K562 (cell line): ENCODE results near the gene FOXI1. TPM values are rescaled to one million over a fixed set of nuclear protein-coding genes. Genes with fewer than 3 reads are reported as not detected.

Experiments used
- ATAC-seq: fragments of 200-7000 bp; cut with Tn5 transposase; 3 replicates; pipeline ENCODE4 v1.9.1; 2020; ENCODE audit warnings: moderate library complexity
- BruUV-seq: library from RNA; stranded (reverse); fragments of 400-500 nt; replicated peaks from 2 replicates; lab custom pipeline; 2021; lab: Mats Ljungman, UMichigan
- CTCF ChIA-PET: fragments of 300-600 bp; formaldehyde crosslinking; extraction: SDS; loops from one replicate; lab custom pipeline; 2021; ENCODE audit warnings: low intra/inter-chr PET ratio; lab: Yijun Ruan, JAX
- POLR2A ChIA-PET: fragments of 300-600, 350-650 bp; sonication (Branson Sonifier 250); formaldehyde crosslinking; extraction: SDS; loops from one replicate; lab custom pipeline; 2021; ENCODE audit warnings: antibody characterized with exemption, inconsistent platforms; lab: Yijun Ruan, JAX
- DNase-seq, 4 experiments: peaks; one replicate each; pipeline versions ENCODE4 v3.0.0 to v3.0.0-alpha.2; 2011 to 2018; ENCODE audit warnings: low spot score in 3 of 4, mixed read lengths in 3 of 4; ENCODE audit errors: extremely low read depth in 1 of 4
- FAIRE-seq: peaks from 2 replicates; lab custom pipeline; 2011; peaks lifted over from hg19 to GRCh38; lab: Jason Lieb, UNC
- H2AFZ ChIP-seq: 2 replicates; pipeline ENCODE4 v1.6.0; 2011; ENCODE audit warnings: low read depth, low read length, control low read depth, inconsistent platforms
- H3K27ac ChIP-seq: fragments of 200-600 bp; 3 replicates; pipeline ENCODE4 v1.8.0; 2011; ENCODE audit warnings: low read depth, mild to moderate bottlenecking, control low read depth, inconsistent platforms, low read length, moderate library complexity, mixed read lengths; ENCODE audit errors: extremely low read depth
- H3K27me3 ChIP-seq, 2 experiments: fragments of 300-600 bp in 1 of 2; 2 replicates in 1 of 2; 3 replicates in 1 of 2; pipeline versions ENCODE4 v1.6.0 to v1.8.0; 2011; ENCODE audit warnings: inconsistent platforms in 2 of 2, low read length in 2 of 2, mild to moderate bottlenecking in 1 of 2, mixed read lengths in 1 of 2, moderate library complexity in 1 of 2; ENCODE audit not compliant: control insufficient read depth in 2 of 2, insufficient read depth in 2 of 2
- H3K36me3 ChIP-seq: fragments of 300-600 bp; 3 replicates; pipeline ENCODE4 v1.8.0; 2011; ENCODE audit warnings: mild to moderate bottlenecking, low read length, inconsistent platforms; ENCODE audit not compliant: control insufficient read depth, insufficient read depth
- H3K4me1 ChIP-seq, 2 experiments: fragments of 200-600 bp in 1 of 2; replicated peaks in 1 of 2; 2 replicates in 1 of 2; 3 replicates in 1 of 2; pipeline versions ENCODE4 v1.5.1 to v1.8.0; 2011; ENCODE audit warnings: inconsistent platforms in 2 of 2, low read length in 2 of 2, mild to moderate bottlenecking in 1 of 2, mixed read lengths in 1 of 2, moderate library complexity in 1 of 2; ENCODE audit not compliant: control insufficient read depth in 2 of 2, insufficient read depth in 2 of 2
- H3K4me2 ChIP-seq: 2 replicates; pipeline ENCODE4 v1.6.1; 2011; ENCODE audit warnings: low read length, control low read depth, inconsistent platforms, mixed read lengths; ENCODE audit not compliant: insufficient read depth
- H3K4me3 ChIP-seq: fragments of 200-600 bp; sonication (generic), shearing (Covaris generic); 2 replicates; pipeline ENCODE4 v1.5.1; 2016; ENCODE audit warnings: control low read depth, inconsistent platforms
- H3K79me2 ChIP-seq: fragments of 200-600 bp; 3 replicates; pipeline ENCODE4 v1.8.0; 2011; ENCODE audit warnings: low read length, inconsistent platforms; ENCODE audit not compliant: control insufficient read depth, insufficient read depth
- H3K9ac ChIP-seq, 2 experiments: 2 replicates each; pipeline versions ENCODE4 v1.6.0 to v1.6.1; 2011; ENCODE audit warnings: low read depth in 2 of 2, low read length in 2 of 2, control low read depth in 1 of 2, inconsistent platforms in 1 of 2, mild to moderate bottlenecking in 1 of 2, mixed read lengths in 1 of 2; ENCODE audit not compliant: insufficient read depth in 1 of 2
- H3K9me1 ChIP-seq: one replicate; pipeline ENCODE4 v1.6.0; 2011; ENCODE audit warnings: inconsistent platforms, mild to moderate bottlenecking, low read length, moderate library complexity; ENCODE audit not compliant: control insufficient read depth, insufficient read depth
- H3K9me3 ChIP-seq: replicated peaks from 2 replicates; pipeline ENCODE4 v1.5.1; 2011; ENCODE audit warnings: low read depth, low read length, inconsistent platforms; ENCODE audit not compliant: control insufficient read depth, insufficient read depth
- H4K20me1 ChIP-seq: replicated peaks from 2 replicates; pipeline ENCODE4 v1.6.1; 2011; ENCODE audit warnings: low read length, inconsistent platforms, mixed read lengths; ENCODE audit not compliant: control insufficient read depth, insufficient read depth
- ARID3A ChIP-seq: IDR thresholded peaks from 2 replicates; pipeline ENCODE4 v1.6.1; 2012; ENCODE audit warnings: low read depth, low read length, improper control_type of control experiment, borderline replicate concordance
- CHD1 ChIP-seq: fragments of 200-600 bp; sonication (generic); IDR thresholded peaks from one replicate; pipeline ENCODE4 v1.6.1; 2012; ENCODE audit warnings: mild to moderate bottlenecking, moderate library complexity, low read length, inconsistent platforms
- CTBP1 ChIP-seq: fragments of 450-650 bp; IDR thresholded peaks from 2 replicates; pipeline ENCODE4 v1.6.1; 2016; ENCODE audit warnings: borderline replicate concordance
- ELK1 ChIP-seq: sonication (generic); formaldehyde crosslinking; IDR thresholded peaks from 2 replicates; pipeline ENCODE4 v1.8.1; 2022; ENCODE audit warnings: missing genetic modification reagents
- HDGF ChIP-seq: fragments of 450-650 bp; IDR thresholded peaks from 2 replicates; pipeline ENCODE4 v1.6.1; 2016
- KAT2B ChIP-seq: IDR thresholded peaks from one replicate; pipeline ENCODE4 v1.6.1; 2012; ENCODE audit warnings: low read depth, mild to moderate bottlenecking, control low read depth, inconsistent platforms, low read length, moderate library complexity
- KLF6 ChIP-seq: fragments of 250-450 bp; sonication (Bioruptor Pico); IDR thresholded peaks from 2 replicates; pipeline ENCODE4 v1.4.0; 2020; ENCODE audit warnings: mild to moderate bottlenecking, moderate library complexity, borderline replicate concordance
- LCOR ChIP-seq: sonication (generic); formaldehyde crosslinking; IDR thresholded peaks from 2 replicates; pipeline ENCODE4 v1.8.0; 2022; ENCODE audit warnings: mild to moderate bottlenecking, missing genetic modification reagents
- MAFG ChIP-seq: fragments of 450-650 bp; conservative IDR thresholded peaks from 2 replicates; pipeline ENCODE4 v1.6.1; 2016; ENCODE audit warnings: missing genetic modification characterization, missing compliant biosample characterization
- NBN ChIP-seq: fragments of 450-650 bp; IDR thresholded peaks from 2 replicates; pipeline ENCODE4 v1.6.1; 2016; ENCODE audit warnings: low read depth, mild to moderate bottlenecking
- RFX5 ChIP-seq: IDR thresholded peaks from 2 replicates; pipeline ENCODE4 v1.6.1; 2011; ENCODE audit warnings: low read depth, mild to moderate bottlenecking, improper control_type of control experiment, low read length
- ZKSCAN3 ChIP-seq: fragments of 250-450 bp; sonication (Bioruptor Pico); IDR thresholded peaks from 2 replicates; pipeline ENCODE4 v1.4.0; 2020
- ZNF311 ChIP-seq: fragments of 250-450 bp; sonication (Bioruptor Pico); IDR thresholded peaks from 2 replicates; pipeline ENCODE4 v1.4.0; 2020; ENCODE audit warnings: mild to moderate bottlenecking, moderate library complexity
- ZNF316 ChIP-seq: fragments of 450-650 bp; IDR thresholded peaks from 2 replicates; pipeline ENCODE4 v1.6.1; 2016
- ZNF57 ChIP-seq: fragments of 450-650 bp; formaldehyde crosslinking; IDR thresholded peaks from 2 replicates; pipeline ENCODE4 v1.4.0; 2020; ENCODE audit warnings: mild to moderate bottlenecking, moderate library complexity
- ZNF583 ChIP-seq: fragments of 250-450 bp; sonication (Bioruptor Pico); IDR thresholded peaks from 2 replicates; pipeline ENCODE4 v1.4.0; 2020
- WGBS: fragments of 100-300 bp; shearing (Covaris generic); methylation state at CpG from one replicate; pipeline ENCODE4 v1.1.6; 2016; ENCODE audit warnings: low coverage, mixed read lengths; ENCODE audit not compliant: insufficient coverage; ENCODE audit errors: missing lambda C conversion rate; 5-methylcytosine and 5-hydroxymethylcytosine counted together
- in situ Hi-C: fragments of 300-500 bp; cut with MboI; formaldehyde crosslinking; loops from 4 replicates; pipeline ENCODE4 v1.15.0; 2018; ENCODE audit warnings: inconsistent platforms, mixed read lengths
- intact Hi-C: fragments of 100-400 bp; cut with micrococcal nuclease; formaldehyde crosslinking; loops from 2 replicates; pipeline ENCODE4 v1.14.2; 2022
- polyA plus RNA-seq, 8 experiments: library from polyadenylated mRNA; depleted of rRNA in 4 of 8; stranded (reverse) in 5 of 8; unstranded in 3 of 8; fragments of >200 nt; fragmentation: Nextera tagmentation in 2 of 8; fragmentation: Illumina TruSeq in 1 of 8; extraction: Ambion mirVana in 2 of 8; extraction: Trizol in 1 of 8; gene quantifications; 2 replicates each; pipeline versions ENCODE4 v1.2.1 to v1.2.3, GENCODE V29; 2011 to 2014; ENCODE audit warnings: inconsistent platforms in 1 of 8, missing spikeins in 1 of 8
- total RNA-seq, 7 experiments: library from RNA; depleted of rRNA in 6 of 7; stranded (reverse); fragments of >200 nt in 6 of 7; fragmentation: Illumina TruSeq in 2 of 7; extraction: Trizol in 2 of 7; gene quantifications; 2 replicates each; pipeline versions ENCODE4 v1.2.1 to v1.2.3, GENCODE V29; 2011 to 2021; ENCODE audit warnings: low replicate concordance in 1 of 7
- TF ChIP-seq, protein P1 (sequence below), 2 experiments: fragments of 450-650 bp in 1 of 2; IDR thresholded peaks; 2 replicates each; pipeline ENCODE4 v1.6.1; 2011 to 2017; ENCODE audit warnings: low read depth in 2 of 2, antibody characterized with exemption in 1 of 2, borderline replicate concordance in 1 of 2, low read length in 1 of 2, mild to moderate bottlenecking in 1 of 2, mixed read lengths in 1 of 2; ENCODE audit not compliant: control insufficient read depth in 1 of 2

The FOXI1 gene
- total and polyA plus RNA-seq, 9 of the 15 experiments (the other 6 are each of a cell fraction or from before 2014, with no cell fraction given): not detected

GRCh38 chr5:170077526-170077925, 28.2 kb upstream of the FOXI1 start:
- whole genome bisulfite sequencing: 17% methylated on average over 3 of the region's 5 CpGs
- intact Hi-C loops: no loop called here
- in situ Hi-C loops: no loop called here
- ChIA-PET POLR2A (no interaction called here), CTCF (no interaction called here)
- FAIRE-seq (no peak), ATAC-seq (no peak), DNase-seq (no peak)
- Histone ChIP-seq H3K9me3 (no peaks in the 10 kb centered on the region), H4K20me1 (no peaks in the 10 kb centered on the region; the same call in 1 of the 2 replicates), H2AFZ (no peak overlapping the region), H3K27ac (no peak overlapping the region), H3K4me3 (no peak overlapping the region), H3K27me3 (no peaks in the 10 kb centered on the region; a peak in 1 of 5 replicates), H3K9ac (no peak overlapping the region; a peak in 1 of 4 replicates), H3K36me3 (no peaks in the 10 kb centered on the region), H3K79me2 (no peaks in the 10 kb centered on the region), H3K4me1 (no peaks in the 10 kb centered on the region), H3K9me1 (no peaks in the 10 kb centered on the region), H3K4me2 (no peak overlapping the region)
- no TSS peak for BruUV-seq
- TF ChIP-seq LCOR (CRISPR knock-in tag) (no peak), ELK1 (CRISPR knock-in tag) (no peak), ZNF311 (no peak), RFX5 (no peak), ZNF316 (no peak), KLF6 (CRISPR knock-in tag) (no peak), KAT2B (no peak), CTBP1 (no peak), ZNF583 (CRISPR knock-in tag) (no peak), MAFG (tag) (no peak), ZKSCAN3 (no peak), ZNF57 (CRISPR knock-in tag) (no peak), ARID3A (no peak), HDGF (no peak), CHD1 (no peak), NBN (no peak)
- TF ChIP-seq, protein P1, sequence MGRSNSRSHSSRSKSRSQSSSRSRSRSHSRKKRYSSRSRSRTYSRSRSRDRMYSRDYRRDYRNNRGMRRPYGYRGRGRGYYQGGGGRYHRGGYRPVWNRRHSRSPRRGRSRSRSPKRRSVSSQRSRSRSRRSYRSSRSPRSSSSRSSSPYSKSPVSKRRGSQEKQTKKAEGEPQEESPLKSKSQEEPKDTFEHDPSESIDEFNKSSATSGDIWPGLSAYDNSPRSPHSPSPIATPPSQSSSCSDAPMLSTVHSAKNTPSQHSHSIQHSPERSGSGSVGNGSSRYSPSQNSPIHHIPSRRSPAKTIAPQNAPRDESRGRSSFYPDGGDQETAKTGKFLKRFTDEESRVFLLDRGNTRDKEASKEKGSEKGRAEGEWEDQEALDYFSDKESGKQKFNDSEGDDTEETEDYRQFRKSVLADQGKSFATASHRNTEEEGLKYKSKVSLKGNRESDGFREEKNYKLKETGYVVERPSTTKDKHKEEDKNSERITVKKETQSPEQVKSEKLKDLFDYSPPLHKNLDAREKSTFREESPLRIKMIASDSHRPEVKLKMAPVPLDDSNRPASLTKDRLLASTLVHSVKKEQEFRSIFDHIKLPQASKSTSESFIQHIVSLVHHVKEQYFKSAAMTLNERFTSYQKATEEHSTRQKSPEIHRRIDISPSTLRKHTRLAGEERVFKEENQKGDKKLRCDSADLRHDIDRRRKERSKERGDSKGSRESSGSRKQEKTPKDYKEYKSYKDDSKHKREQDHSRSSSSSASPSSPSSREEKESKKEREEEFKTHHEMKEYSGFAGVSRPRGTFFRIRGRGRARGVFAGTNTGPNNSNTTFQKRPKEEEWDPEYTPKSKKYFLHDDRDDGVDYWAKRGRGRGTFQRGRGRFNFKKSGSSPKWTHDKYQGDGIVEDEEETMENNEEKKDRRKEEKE (IDR thresholded peaks at IDR 0.05; ENCODE audit: borderline replicate concordance in 1 of 2, control insufficient read depth in 1 of 2, low read depth in 2 of 2, low read length in 1 of 2): no peak
